G401.6 (cell line): Measurements from ENCODE around the gene ASS1.

ENCODE experiments used
- FAIRE-seq: peaks from 2 replicates; lab custom pipeline; 2012; peaks lifted over from hg19 to GRCh38; lab: Jason Lieb, UNC

The ASS1 gene

GRCh38 chr9:130498918-130499698 is 54.3 kb downstream of the ASS1 start:
- no peak for FAIRE-seq

GRCh38 chr9:130499804-130500263 is 55.1 kb downstream of the ASS1 start:
- FAIRE-seq, result no peak

- no peak for FAIRE-seq
Measured at GRCh38 chr9:130500340-130501180, 55.8 kb downstream of the ASS1 start.

- FAIRE-seq, result no peak
Measured at GRCh38 chr9:130501639-130502038, 56.9 kb downstream of the ASS1 start.

GRCh38 chr9:130508218-130508617 is 63.5 kb downstream of the ASS1 start:
- no peak for FAIRE-seq

- no peak for FAIRE-seq
Measured at GRCh38 chr9:130512199-130512598, 67.4 kb downstream of the ASS1 start.

- FAIRE-seq, result no peak
Measured at GRCh38 chr9:130513078-130513477, 68.3 kb downstream of the ASS1 start.

- no peak for FAIRE-seq
Measured at GRCh38 chr9:130518233-130518632, 73.5 kb downstream of the ASS1 start.

GRCh38 chr9:130518943-130519799 is 74.4 kb downstream of the ASS1 start:
- FAIRE-seq, result no peak

- no peak for FAIRE-seq
Measured at GRCh38 chr9:130519927-130520326, 75.2 kb downstream of the ASS1 start.

GRCh38 chr9:130521715-130522114 is 77.0 kb downstream of the ASS1 start:
- no peak for FAIRE-seq

- FAIRE-seq, result no peak
Measured at GRCh38 chr9:130522233-130522808, 77.6 kb downstream of the ASS1 start.

- FAIRE-seq, result no peak
Measured at GRCh38 chr9:130523921-130524320, 79.2 kb downstream of the ASS1 start.

GRCh38 chr9:130526193-130526853 is 81.6 kb downstream of the ASS1 start:
- no peak for FAIRE-seq

GRCh38 chr9:130526854-130527650 is 82.3 kb downstream of the ASS1 start:
- FAIRE-seq, result no peak

GRCh38 chr9:130527651-130528310 is 83.0 kb downstream of the ASS1 start:
- no peak for FAIRE-seq

GRCh38 chr9:130528674-130529073 is 83.9 kb downstream of the ASS1 start:
- no peak for FAIRE-seq

GRCh38 chr9:130530938-130531337 is 86.2 kb downstream of the ASS1 start:
- no peak for FAIRE-seq

GRCh38 chr9:130531670-130532069 is 86.9 kb downstream of the ASS1 start:
- FAIRE-seq, result no peak

- no peak for FAIRE-seq
Measured at GRCh38 chr9:130532426-130533080, 87.8 kb downstream of the ASS1 start.
